ENCODE measurements around the gene USP3. TPM values are rescaled to one million over a fixed set of nuclear protein-coding genes. Genes with fewer than 3 reads are reported as not detected.

The USP3 gene
- total RNA-seq, 1 donor, result 45.8 TPM

- TF ChIP-seq, protein P1, sequence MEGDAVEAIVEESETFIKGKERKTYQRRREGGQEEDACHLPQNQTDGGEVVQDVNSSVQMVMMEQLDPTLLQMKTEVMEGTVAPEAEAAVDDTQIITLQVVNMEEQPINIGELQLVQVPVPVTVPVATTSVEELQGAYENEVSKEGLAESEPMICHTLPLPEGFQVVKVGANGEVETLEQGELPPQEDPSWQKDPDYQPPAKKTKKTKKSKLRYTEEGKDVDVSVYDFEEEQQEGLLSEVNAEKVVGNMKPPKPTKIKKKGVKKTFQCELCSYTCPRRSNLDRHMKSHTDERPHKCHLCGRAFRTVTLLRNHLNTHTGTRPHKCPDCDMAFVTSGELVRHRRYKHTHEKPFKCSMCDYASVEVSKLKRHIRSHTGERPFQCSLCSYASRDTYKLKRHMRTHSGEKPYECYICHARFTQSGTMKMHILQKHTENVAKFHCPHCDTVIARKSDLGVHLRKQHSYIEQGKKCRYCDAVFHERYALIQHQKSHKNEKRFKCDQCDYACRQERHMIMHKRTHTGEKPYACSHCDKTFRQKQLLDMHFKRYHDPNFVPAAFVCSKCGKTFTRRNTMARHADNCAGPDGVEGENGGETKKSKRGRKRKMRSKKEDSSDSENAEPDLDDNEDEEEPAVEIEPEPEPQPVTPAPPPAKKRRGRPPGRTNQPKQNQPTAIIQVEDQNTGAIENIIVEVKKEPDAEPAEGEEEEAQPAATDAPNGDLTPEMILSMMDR (IDR thresholded peaks at IDR 0.05; ENCODE audit: insufficient read depth, low read length), result no peak
- H3K4me3 ChIP-seq (ENCODE audit: low read depth, low read length), result no peak overlapping the region
- DNase-seq (ENCODE audit: low read depth), result no peak
These were observed 59.7 kb downstream of the USP3 start for GRCh38 chr15:63564093-63564492.

- DNase-seq (ENCODE audit: low read depth), result no peak
- TF ChIP-seq, protein P1 (IDR thresholded peaks at IDR 0.05; ENCODE audit: insufficient read depth, low read length), result no peak
- H3K4me3 ChIP-seq (ENCODE audit: low read depth, low read length), result no peak overlapping the region
These were observed 61.3 kb downstream of the USP3 start for GRCh38 chr15:63565536-63566186.

DNA sequence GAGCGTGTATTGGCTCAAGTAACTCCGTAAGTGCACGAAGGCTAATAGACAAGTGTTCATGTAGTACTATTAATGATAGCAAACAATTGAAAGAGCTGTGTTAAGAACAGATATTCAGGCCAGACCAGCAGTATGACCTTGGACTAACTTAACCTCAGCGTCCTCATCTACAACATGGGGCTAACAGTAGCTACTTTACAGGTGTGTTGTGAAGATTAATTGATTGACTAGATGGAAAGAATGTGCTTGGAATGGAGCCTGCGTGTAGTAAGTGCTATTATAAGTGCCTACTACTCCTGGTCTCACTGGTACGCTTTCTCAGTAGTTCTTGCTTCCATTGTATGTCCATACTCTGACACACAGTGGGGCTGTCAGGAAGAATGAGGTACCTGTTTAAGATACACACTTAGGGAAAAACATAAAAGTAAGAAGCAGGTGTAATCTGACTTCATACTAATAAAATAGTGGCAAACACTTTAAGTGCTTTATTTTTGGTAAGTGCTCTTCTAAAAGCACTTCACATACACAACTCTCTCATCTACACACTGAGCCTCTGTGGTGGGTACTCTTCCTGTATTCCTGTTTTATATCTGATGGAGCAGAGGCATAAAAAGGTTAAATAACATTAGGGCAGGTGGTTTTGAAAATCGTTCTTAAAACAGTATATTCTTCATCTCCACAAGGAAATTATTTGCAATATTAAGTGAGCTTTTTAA lies 68.5 kb downstream of the USP3 start:
- H3K4me3 ChIP-seq (ENCODE audit: low read depth, low read length), result no peak overlapping the region
- TF ChIP-seq, protein P1 (IDR thresholded peaks at IDR 0.05; ENCODE audit: insufficient read depth, low read length), result no peak
- DNase-seq (ENCODE audit: low read depth), result no peak

DNA sequence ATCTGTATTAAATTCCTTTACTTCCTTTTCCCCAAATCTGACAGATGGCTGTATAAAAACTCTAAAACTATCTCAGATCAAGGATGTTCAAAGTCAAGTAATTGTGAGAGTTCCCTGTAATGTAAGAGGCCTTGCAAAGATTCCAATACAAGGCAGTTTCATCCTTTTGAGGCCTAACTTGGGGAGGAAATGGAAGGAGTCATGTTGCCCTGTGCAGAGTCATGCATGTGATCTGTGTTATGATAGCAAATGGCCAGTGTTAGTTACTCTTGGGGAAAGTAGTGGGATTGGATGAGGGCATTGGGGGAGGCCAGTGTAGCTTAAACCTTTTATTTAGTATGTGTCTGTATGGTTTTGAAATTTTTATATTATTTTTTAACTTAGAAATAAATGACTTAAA lies 69.1 kb downstream of the USP3 start:
- H3K4me3 ChIP-seq (ENCODE audit: low read depth, low read length), result no peak overlapping the region
- no peak for DNase-seq (ENCODE audit: low read depth)
- TF ChIP-seq, protein P1 (IDR thresholded peaks at IDR 0.05; ENCODE audit: insufficient read depth, low read length), result no peak

DNA sequence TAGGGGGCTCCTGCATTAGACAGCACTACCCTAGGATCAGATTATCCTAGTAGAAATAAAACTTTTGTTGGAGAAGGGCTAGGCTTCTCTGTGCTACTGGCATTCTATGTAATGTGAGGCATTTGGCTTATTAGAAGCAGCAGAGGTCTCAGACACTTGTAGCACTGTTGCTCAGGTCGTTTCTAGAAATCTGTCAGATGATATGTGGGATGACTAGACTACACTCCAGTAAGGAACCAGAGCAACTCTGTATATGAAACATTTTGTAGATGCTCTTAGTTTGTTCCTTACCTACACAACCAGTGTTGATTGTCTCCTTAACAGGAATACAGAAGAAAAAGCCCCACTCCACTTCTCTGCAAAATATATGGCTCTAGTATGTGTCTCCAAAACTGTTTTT lies 70.9 kb downstream of the USP3 start:
- no peak for DNase-seq (ENCODE audit: low read depth)
- H3K4me3 ChIP-seq (ENCODE audit: low read depth, low read length), result no peak overlapping the region
- TF ChIP-seq, protein P1 (IDR thresholded peaks at IDR 0.05; ENCODE audit: insufficient read depth, low read length), result no peak

DNA sequence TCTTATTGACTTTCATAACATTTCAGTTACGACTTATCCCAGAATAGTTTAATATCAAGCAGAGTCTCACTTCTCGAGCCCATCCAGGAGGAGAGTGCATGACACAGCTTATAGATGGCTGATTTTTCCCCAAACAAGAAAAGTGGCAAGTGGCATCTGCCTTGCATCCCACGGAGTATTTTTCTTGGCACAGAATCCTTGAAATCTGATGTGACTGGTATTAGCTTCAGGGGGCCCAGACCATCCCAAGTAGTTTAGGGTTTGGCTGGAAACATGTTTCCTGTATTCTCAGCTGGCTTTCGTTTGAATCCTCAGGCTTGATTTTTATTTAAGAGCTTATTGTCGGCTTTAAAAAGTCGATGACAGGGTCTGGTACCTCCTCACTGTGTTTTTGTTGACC lies 72.0 kb downstream of the USP3 start:
- no peak overlapping the region for H3K4me3 ChIP-seq (ENCODE audit: low read depth, low read length)
- TF ChIP-seq, protein P1 (IDR thresholded peaks at IDR 0.05; ENCODE audit: insufficient read depth, low read length), result no peak
- DNase-seq (ENCODE audit: low read depth), result no peak
